PFSK-1 (cell line): ENCODE data around the gene UNC119.

ENCODE experiments used
- FOXP2 ChIP-seq: optimal IDR thresholded peaks from 2 replicates; pipeline ENCODE3; 2011; ENCODE audit warnings: borderline replicate concordance, control low read depth, inconsistent platforms; ENCODE audit not compliant: insufficient read depth; ENCODE audit errors: extremely low read length, extremely low read depth
- POLR2AphosphoS5 ChIP-seq: IDR thresholded peaks from 2 replicates; pipeline ENCODE4 v1.6.1; 2012; ENCODE audit warnings: low read depth, mild to moderate bottlenecking, control low read depth, low read length, moderate library complexity
- REST ChIP-seq, 2 experiments: IDR thresholded peaks; 2 replicates each; pipeline versions ENCODE4 v1.6.1 to v1.8.0; 2011 to 2012; ENCODE audit warnings: low read depth in 2 of 2, low read length in 2 of 2, control low read depth in 1 of 2, inconsistent platforms in 1 of 2, mild to moderate bottlenecking in 1 of 2, moderate library complexity in 1 of 2; ENCODE audit not compliant: insufficient read depth in 1 of 2
- SIN3A ChIP-seq: IDR thresholded peaks from 2 replicates; pipeline ENCODE4 v1.6.1; 2012; ENCODE audit warnings: mild to moderate bottlenecking, low read length, moderate library complexity, borderline replicate concordance; ENCODE audit not compliant: insufficient read depth
- TAF1 ChIP-seq: IDR thresholded peaks from 2 replicates; pipeline ENCODE4 v1.6.1; 2012; ENCODE audit warnings: low read length, control low read depth, borderline replicate concordance; ENCODE audit not compliant: insufficient read depth

UNC119 gene

GRCh38 chr17:28523186-28523585, 29.2 kb downstream of the UNC119 start:
- TF ChIP-seq POLR2AphosphoS5 (no peak), REST (IDR thresholded peaks at IDR 0.05; ENCODE audit: insufficient read depth in 1 of 2, low read depth in 2 of 2, low read length in 2 of 2) (no peak), FOXP2 (no peak), TAF1 (no peak), SIN3A (no peak)

GRCh38 chr17:28521311-28522085, 30.9 kb downstream of the UNC119 start:
- TF ChIP-seq SIN3A (no peak), POLR2AphosphoS5 (no peak), TAF1 (no peak), FOXP2 (no peak), REST (IDR thresholded peaks at IDR 0.05; ENCODE audit: insufficient read depth in 1 of 2, low read depth in 2 of 2, low read length in 2 of 2) (no peak)

DNA sequence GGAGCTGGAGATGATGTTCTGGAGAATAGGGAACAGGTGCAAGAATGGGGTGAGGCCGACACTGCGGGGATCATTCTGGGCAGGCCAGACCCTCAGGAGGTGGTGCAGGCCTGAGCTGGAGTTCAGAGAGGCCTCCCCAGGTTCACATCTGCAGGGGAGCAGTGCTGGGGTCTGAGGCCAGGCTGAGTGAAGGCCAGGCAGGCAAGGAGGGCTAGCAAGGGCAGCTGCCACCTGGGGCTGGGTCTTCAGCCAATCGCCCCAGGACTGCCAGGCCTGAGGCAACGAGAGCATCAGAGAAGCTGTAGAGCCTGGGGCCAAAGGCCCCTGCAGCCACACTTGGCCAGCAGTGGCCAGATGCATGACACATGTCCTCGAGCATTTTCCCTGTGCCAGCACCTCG, 31.7 kb downstream of the UNC119 start:
- TF ChIP-seq FOXP2: no peak
- no peak for TF ChIP-seq REST (IDR thresholded peaks at IDR 0.05; ENCODE audit: insufficient read depth in 1 of 2, low read depth in 2 of 2, low read length in 2 of 2)
- TF ChIP-seq TAF1: no peak
- no peak for TF ChIP-seq SIN3A
- no peak for TF ChIP-seq POLR2AphosphoS5

GRCh38 chr17:28519236-28519635, 33.2 kb downstream of the UNC119 start:
- TF ChIP-seq POLR2AphosphoS5: no peak
- no peak for TF ChIP-seq TAF1
- no peak for TF ChIP-seq SIN3A
- no peak for TF ChIP-seq REST (IDR thresholded peaks at IDR 0.05; ENCODE audit: insufficient read depth in 1 of 2, low read depth in 2 of 2, low read length in 2 of 2)
- no peak for TF ChIP-seq FOXP2
